HepG2 (cell line): ENCODE measurements around the gene OTOP2. TPM values are rescaled to one million over a fixed set of nuclear protein-coding genes. Genes with fewer than 3 reads are reported as not detected.

Source experiments
- ARNTL ChIP-seq: sonication (generic); formaldehyde crosslinking; IDR thresholded peaks from 2 replicates; pipeline ENCODE4 v1.4.0; 2020; ENCODE audit warnings: mild to moderate bottlenecking, missing genetic modification reagents
- CC2D1A ChIP-seq: sonication (generic); formaldehyde crosslinking; IDR thresholded peaks from 2 replicates; pipeline ENCODE4 v1.8.1; 2023; ENCODE audit warnings: mild to moderate bottlenecking, missing genetic modification reagents
- HOXA5 ChIP-seq: sonication (generic); formaldehyde crosslinking; IDR thresholded peaks from 2 replicates; pipeline ENCODE4 v1.4.0; 2020; ENCODE audit warnings: missing genetic modification reagents
- IKZF4 ChIP-seq: sonication (generic); formaldehyde crosslinking; IDR thresholded peaks from 2 replicates; pipeline ENCODE4 v1.5.1; 2020; ENCODE audit warnings: borderline replicate concordance, mild to moderate bottlenecking, low read depth, missing genetic modification reagents; ENCODE audit errors: not compliant biosample characterization
- MEIS1 ChIP-seq: sonication (generic); formaldehyde crosslinking; IDR thresholded peaks from 2 replicates; pipeline ENCODE4 v1.9.0; 2021; ENCODE audit warnings: mild to moderate bottlenecking, missing genetic modification reagents, moderate library complexity, borderline replicate concordance
- NKX3-1 ChIP-seq: sonication (generic); formaldehyde crosslinking; IDR thresholded peaks from 2 replicates; pipeline ENCODE4 v1.5.0; 2020; ENCODE audit warnings: missing genetic modification reagents
- PAX8 ChIP-seq: sonication (generic); formaldehyde crosslinking; IDR thresholded peaks from 2 replicates; pipeline ENCODE4 v1.8.0; 2022; ENCODE audit warnings: mild to moderate bottlenecking, missing genetic modification reagents, borderline replicate concordance
- PHB2 ChIP-seq: fragments of 450-650 bp; IDR thresholded peaks from 2 replicates; pipeline ENCODE4 v1.6.1; 2018; ENCODE audit not compliant: partially characterized antibody
- RELA ChIP-seq: sonication (generic); formaldehyde crosslinking; IDR thresholded peaks from 2 replicates; pipeline ENCODE4 v1.4.0; 2020; ENCODE audit warnings: missing genetic modification reagents
- RFX1 ChIP-seq: fragments of 450-650 bp; IDR thresholded peaks from 2 replicates; pipeline ENCODE4 v1.6.1; 2017
- SP2 ChIP-seq: sonication (generic); formaldehyde crosslinking; IDR thresholded peaks from 2 replicates; pipeline ENCODE4 v1.5.1; 2020; ENCODE audit warnings: mild to moderate bottlenecking, missing genetic modification reagents
- TCF7L2 ChIP-seq: IDR thresholded peaks from 2 replicates; pipeline ENCODE4 v1.6.1; 2011; ENCODE audit warnings: mild to moderate bottlenecking, low read depth, low read length, moderate library complexity
- YEATS2 ChIP-seq: sonication (generic); formaldehyde crosslinking; IDR thresholded peaks from 2 replicates; pipeline ENCODE4 v1.4.0; 2020; ENCODE audit warnings: missing genetic modification reagents, borderline replicate concordance
- ZBED4 ChIP-seq: sonication (generic); formaldehyde crosslinking; IDR thresholded peaks from 2 replicates; pipeline ENCODE4 v1.4.0; 2020; ENCODE audit warnings: missing genetic modification reagents, borderline replicate concordance
- ZKSCAN8 ChIP-seq: IDR thresholded peaks from 2 replicates; pipeline ENCODE4 v1.6.1; 2016; ENCODE audit warnings: borderline replicate concordance, missing genetic modification reagents, missing compliant biosample characterization
- ZNF546 ChIP-seq: sonication (generic); formaldehyde crosslinking; conservative IDR thresholded peaks from 2 replicates; pipeline ENCODE4 v1.8.1; 2023; ENCODE audit warnings: mild to moderate bottlenecking, missing genetic modification reagents
- ZNF614 ChIP-seq: IDR thresholded peaks from 2 replicates; pipeline ENCODE4 v1.6.1; 2018; ENCODE audit warnings: missing biosample characterization, missing genetic modification reagents, inconsistent platforms, borderline replicate concordance
- ZNF777 ChIP-seq: sonication (generic); formaldehyde crosslinking; IDR thresholded peaks from 2 replicates; pipeline ENCODE4 v1.4.0; 2020; ENCODE audit warnings: missing genetic modification reagents
- ZNF891 ChIP-seq: sonication (generic); formaldehyde crosslinking; IDR thresholded peaks from 2 replicates; pipeline ENCODE4 v1.5.0; 2020; ENCODE audit warnings: mild to moderate bottlenecking, missing genetic modification reagents
- polyA plus RNA-seq, 8 experiments: library from polyadenylated mRNA; depleted of rRNA in 3 of 8; stranded (reverse) in 7 of 8; unstranded in 1 of 8; fragments of >200 nt; fragmentation: Illumina TruSeq in 4 of 8; extraction: Trizol in 4 of 8; gene quantifications; 2 replicates each; pipeline versions ENCODE4 v1.2.1 to v1.2.3, GENCODE V29; 2011 to 2016; ENCODE audit warnings: low read depth in 4 of 8, missing spikeins in 1 of 8, mixed read lengths in 1 of 8; ENCODE audit not compliant: insufficient read depth in 1 of 8
- total RNA-seq, 5 experiments: library from RNA; depleted of rRNA; stranded (reverse); fragments of >200 nt; fragmentation: Illumina TruSeq; extraction: Trizol; gene quantifications; 2 replicates each; pipeline ENCODE4 v1.2.3, GENCODE V29; 2016; ENCODE audit warnings: low read depth in 1 of 5
- TF ChIP-seq, protein P1 (sequence below): sonication (generic); formaldehyde crosslinking; conservative IDR thresholded peaks from 2 replicates; pipeline ENCODE4 v1.4.0; 2020; ENCODE audit warnings: mild to moderate bottlenecking, missing genetic modification reagents, moderate library complexity
- TF ChIP-seq, protein P2 (sequence below): sonication (generic); formaldehyde crosslinking; IDR thresholded peaks from 2 replicates; pipeline ENCODE4 v1.4.0; 2020; ENCODE audit warnings: missing genetic modification reagents
- TF ChIP-seq, protein P3 (sequence below): sonication (generic); formaldehyde crosslinking; IDR thresholded peaks from 2 replicates; pipeline ENCODE4 v1.8.0; 2022; ENCODE audit warnings: missing genetic modification reagents, low read depth, mild to moderate bottlenecking, borderline replicate concordance

Gene OTOP2
- total and polyA plus RNA-seq, 2 of the 13 experiments (the other 11 are each of a cell fraction or from before 2014, with no cell fraction given) = not detected

GRCh38 chr17:74961657-74962350, 37.7 kb downstream of the OTOP2 start (continued):
- TF ChIP-seq, protein P1, sequence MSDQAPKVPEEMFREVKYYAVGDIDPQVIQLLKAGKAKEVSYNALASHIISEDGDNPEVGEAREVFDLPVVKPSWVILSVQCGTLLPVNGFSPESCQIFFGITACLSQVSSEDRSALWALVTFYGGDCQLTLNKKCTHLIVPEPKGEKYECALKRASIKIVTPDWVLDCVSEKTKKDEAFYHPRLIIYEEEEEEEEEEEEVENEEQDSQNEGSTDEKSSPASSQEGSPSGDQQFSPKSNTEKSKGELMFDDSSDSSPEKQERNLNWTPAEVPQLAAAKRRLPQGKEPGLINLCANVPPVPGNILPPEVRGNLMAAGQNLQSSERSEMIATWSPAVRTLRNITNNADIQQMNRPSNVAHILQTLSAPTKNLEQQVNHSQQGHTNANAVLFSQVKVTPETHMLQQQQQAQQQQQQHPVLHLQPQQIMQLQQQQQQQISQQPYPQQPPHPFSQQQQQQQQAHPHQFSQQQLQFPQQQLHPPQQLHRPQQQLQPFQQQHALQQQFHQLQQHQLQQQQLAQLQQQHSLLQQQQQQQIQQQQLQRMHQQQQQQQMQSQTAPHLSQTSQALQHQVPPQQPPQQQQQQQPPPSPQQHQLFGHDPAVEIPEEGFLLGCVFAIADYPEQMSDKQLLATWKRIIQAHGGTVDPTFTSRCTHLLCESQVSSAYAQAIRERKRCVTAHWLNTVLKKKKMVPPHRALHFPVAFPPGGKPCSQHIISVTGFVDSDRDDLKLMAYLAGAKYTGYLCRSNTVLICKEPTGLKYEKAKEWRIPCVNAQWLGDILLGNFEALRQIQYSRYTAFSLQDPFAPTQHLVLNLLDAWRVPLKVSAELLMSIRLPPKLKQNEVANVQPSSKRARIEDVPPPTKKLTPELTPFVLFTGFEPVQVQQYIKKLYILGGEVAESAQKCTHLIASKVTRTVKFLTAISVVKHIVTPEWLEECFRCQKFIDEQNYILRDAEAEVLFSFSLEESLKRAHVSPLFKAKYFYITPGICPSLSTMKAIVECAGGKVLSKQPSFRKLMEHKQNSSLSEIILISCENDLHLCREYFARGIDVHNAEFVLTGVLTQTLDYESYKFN (CRISPR knock-in tag) = no peak
- TF ChIP-seq, protein P2, sequence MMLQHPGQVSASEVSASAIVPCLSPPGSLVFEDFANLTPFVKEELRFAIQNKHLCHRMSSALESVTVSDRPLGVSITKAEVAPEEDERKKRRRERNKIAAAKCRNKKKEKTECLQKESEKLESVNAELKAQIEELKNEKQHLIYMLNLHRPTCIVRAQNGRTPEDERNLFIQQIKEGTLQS (CRISPR knock-in tag) = no peak
- TF ChIP-seq TCF7L2 (no peak), SP2 (CRISPR knock-in tag) (no peak), RELA (no peak), IKZF4 (CRISPR knock-in tag) (no peak), ARNTL (no peak), RFX1 (no peak), ZBED4 (CRISPR knock-in tag) (0 out of 2 replicates have a peak, but pooled peaks have one; percentile 31), ZKSCAN8 (CRISPR knock-in tag) (no peak), CC2D1A (CRISPR knock-in tag) (no peak), ZNF546 (CRISPR knock-in tag) (no peak), NKX3-1 (CRISPR knock-in tag) (no peak), ZNF891 (CRISPR knock-in tag) (peak; percentile 15; the same call in 1 of the 2 replicates), HOXA5 (CRISPR knock-in tag) (0 out of 2 replicates have a peak, but pooled peaks have one; percentile 31), ZNF614 (CRISPR knock-in tag) (0 out of 2 replicates have a peak, but pooled peaks have one; percentile 60), PAX8 (no peak), ZNF777 (CRISPR knock-in tag) (no peak), MEIS1 (CRISPR knock-in tag) (no peak), PHB2 (no peak), YEATS2 (CRISPR knock-in tag) (no peak; the same call in 1 of the 2 replicates)
- TF ChIP-seq, protein P3, sequence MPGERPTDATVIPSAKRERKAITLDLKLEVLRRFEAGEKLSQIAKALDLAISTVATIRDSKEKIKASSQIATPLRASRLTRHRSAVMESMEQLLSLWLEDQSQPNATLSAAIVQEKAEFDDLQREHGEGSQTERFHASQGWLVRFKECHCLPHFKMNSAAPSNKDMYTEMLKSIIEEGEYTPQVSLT (CRISPR knock-in tag) = no peak
